HL-60 (cell line): ENCODE measurements around the gene CHD2.

ENCODE experiments used
- DNase-seq, 2 experiments: peaks; one replicate each; pipeline ENCODE4 v3.0.0-alpha.2; 2010 to 2020; ENCODE audit warnings: low read depth in 1 of 2, low spot score in 1 of 2
- H3K27ac ChIP-seq: fragments of 250-450 bp; sonication (Bioruptor Pico); replicated peaks from 2 replicates; pipeline ENCODE4 v1.5.1; 2020; ENCODE audit warnings: mild to moderate bottlenecking, moderate library complexity
- H3K27me3 ChIP-seq: fragments of 250-450 bp; sonication (Bioruptor Pico); 2 replicates; pipeline ENCODE4 v1.5.1; 2021; ENCODE audit warnings: mild to moderate bottlenecking, moderate library complexity; ENCODE audit not compliant: insufficient read depth, poor library complexity, severe bottlenecking
- H3K4me3 ChIP-seq: replicated peaks from 2 replicates; pipeline ENCODE4 v1.5.1; 2011; ENCODE audit warnings: mild to moderate bottlenecking, control low read depth, low read length; ENCODE audit not compliant: insufficient read depth
- CTCF ChIP-seq: IDR thresholded peaks from one replicate; pipeline ENCODE4 v1.5.1; 2011; ENCODE audit warnings: low read length, control low read depth, inconsistent platforms; ENCODE audit not compliant: insufficient read depth
- GABPA ChIP-seq: IDR thresholded peaks from 2 replicates; pipeline ENCODE4 v1.6.1; 2012; ENCODE audit warnings: low read depth
- POLR2AphosphoS5 ChIP-seq: IDR thresholded peaks from 2 replicates; pipeline ENCODE4 v1.6.1; 2012; ENCODE audit warnings: low read depth
- SPI1 ChIP-seq: IDR thresholded peaks from 2 replicates; pipeline ENCODE4 v1.6.1; 2012; ENCODE audit warnings: low read depth, mild to moderate bottlenecking, borderline replicate concordance
- TF ChIP-seq, protein P1 (sequence below): IDR thresholded peaks from 2 replicates; pipeline ENCODE4 v1.6.1; 2012; ENCODE audit warnings: low read depth; ENCODE audit not compliant: insufficient replicate concordance

The CHD2 gene

DNA sequence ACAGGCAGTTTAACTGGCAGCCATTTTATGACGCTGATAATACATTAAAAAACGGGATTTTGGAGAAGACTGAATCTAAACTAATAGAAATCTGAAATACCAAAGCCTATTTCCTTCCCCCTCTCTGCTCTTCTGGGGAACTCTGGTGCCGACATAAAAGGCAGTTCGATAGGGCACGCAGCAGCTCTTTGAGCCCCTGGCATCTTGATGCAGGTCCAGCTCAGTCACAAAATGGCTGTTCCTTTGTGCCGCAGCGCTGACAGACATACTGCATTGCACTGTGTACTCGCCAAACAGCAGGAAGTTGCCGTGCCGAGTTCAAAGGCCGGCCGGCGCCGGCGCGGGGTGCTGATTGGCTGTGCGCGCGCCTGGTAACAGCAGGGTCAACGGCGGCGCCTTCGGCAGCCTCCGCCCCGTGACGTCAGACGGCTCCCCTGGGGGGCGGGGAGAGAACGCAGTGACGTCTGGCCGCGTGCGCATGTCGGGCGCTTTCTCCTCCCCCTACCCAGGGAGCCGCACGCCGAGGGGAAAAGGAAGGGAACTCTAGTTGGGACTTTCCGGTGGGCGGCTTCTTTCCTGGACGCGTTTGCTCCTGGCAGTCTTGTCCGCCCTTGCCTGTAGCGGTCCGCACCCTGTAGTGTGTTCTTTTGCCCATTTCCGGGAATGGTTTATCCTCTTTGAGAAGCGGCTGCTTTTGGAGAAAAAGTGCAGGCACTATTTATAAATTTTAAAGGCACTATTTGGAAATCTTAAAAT lies 4.0 kb downstream of the CHD2 start:
- Histone ChIP-seq H3K4me3 (peak overlapping the region; percentile 47), H3K27ac (peak overlapping the region; percentile 99), H3K27me3 (no peaks in the 10 kb centered on the region)
- DNase-seq = peak; percentile 93 to 99
- TF ChIP-seq POLR2AphosphoS5 (peak; percentile 97), GABPA (peak; percentile 88), CTCF (no peak), SPI1 (peak; percentile 2; the same call in 1 of the 2 replicates)
- TF ChIP-seq, protein P1, sequence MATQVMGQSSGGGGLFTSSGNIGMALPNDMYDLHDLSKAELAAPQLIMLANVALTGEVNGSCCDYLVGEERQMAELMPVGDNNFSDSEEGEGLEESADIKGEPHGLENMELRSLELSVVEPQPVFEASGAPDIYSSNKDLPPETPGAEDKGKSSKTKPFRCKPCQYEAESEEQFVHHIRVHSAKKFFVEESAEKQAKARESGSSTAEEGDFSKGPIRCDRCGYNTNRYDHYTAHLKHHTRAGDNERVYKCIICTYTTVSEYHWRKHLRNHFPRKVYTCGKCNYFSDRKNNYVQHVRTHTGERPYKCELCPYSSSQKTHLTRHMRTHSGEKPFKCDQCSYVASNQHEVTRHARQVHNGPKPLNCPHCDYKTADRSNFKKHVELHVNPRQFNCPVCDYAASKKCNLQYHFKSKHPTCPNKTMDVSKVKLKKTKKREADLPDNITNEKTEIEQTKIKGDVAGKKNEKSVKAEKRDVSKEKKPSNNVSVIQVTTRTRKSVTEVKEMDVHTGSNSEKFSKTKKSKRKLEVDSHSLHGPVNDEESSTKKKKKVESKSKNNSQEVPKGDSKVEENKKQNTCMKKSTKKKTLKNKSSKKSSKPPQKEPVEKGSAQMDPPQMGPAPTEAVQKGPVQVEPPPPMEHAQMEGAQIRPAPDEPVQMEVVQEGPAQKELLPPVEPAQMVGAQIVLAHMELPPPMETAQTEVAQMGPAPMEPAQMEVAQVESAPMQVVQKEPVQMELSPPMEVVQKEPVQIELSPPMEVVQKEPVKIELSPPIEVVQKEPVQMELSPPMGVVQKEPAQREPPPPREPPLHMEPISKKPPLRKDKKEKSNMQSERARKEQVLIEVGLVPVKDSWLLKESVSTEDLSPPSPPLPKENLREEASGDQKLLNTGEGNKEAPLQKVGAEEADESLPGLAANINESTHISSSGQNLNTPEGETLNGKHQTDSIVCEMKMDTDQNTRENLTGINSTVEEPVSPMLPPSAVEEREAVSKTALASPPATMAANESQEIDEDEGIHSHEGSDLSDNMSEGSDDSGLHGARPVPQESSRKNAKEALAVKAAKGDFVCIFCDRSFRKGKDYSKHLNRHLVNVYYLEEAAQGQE = peak; percentile 52

GRCh38 chr15:92904722-92905571 lies 4.8 kb downstream of the CHD2 start:
- peak overlapping the region; percentile 47 for H3K4me3 ChIP-seq
- H3K27ac ChIP-seq = peak overlapping the region; percentile 99
- no peaks in the 10 kb centered on the region for H3K27me3 ChIP-seq
- TF ChIP-seq CTCF (no peak), SPI1 (no peak), GABPA (no peak), POLR2AphosphoS5 (no peak)
- TF ChIP-seq, protein P1 = no peak
- no peak for DNase-seq

GRCh38 chr15:92906020-92906419 lies 5.9 kb downstream of the CHD2 start:
- H3K27ac ChIP-seq = peak overlapping the region; percentile 99
- TF ChIP-seq CTCF = no peak
- no peak for TF ChIP-seq POLR2AphosphoS5
- TF ChIP-seq SPI1 = no peak
- TF ChIP-seq, protein P1 = no peak
- TF ChIP-seq GABPA = no peak
- no peaks in the 10 kb centered on the region for H3K27me3 ChIP-seq
- no peak for DNase-seq
- H3K4me3 ChIP-seq = no peak overlapping the region
